ENCODE data around the gene BEX1.
A peak's percentile ranks its signal among the peaks of the same experiment; 100 is the strongest.
"Not testable (repeated sequence)": the region's sequence is repeated elsewhere in the genome, so short reads cannot be mapped to it uniquely, and the experiment has no call there.

The BEX1 gene

DNA sequence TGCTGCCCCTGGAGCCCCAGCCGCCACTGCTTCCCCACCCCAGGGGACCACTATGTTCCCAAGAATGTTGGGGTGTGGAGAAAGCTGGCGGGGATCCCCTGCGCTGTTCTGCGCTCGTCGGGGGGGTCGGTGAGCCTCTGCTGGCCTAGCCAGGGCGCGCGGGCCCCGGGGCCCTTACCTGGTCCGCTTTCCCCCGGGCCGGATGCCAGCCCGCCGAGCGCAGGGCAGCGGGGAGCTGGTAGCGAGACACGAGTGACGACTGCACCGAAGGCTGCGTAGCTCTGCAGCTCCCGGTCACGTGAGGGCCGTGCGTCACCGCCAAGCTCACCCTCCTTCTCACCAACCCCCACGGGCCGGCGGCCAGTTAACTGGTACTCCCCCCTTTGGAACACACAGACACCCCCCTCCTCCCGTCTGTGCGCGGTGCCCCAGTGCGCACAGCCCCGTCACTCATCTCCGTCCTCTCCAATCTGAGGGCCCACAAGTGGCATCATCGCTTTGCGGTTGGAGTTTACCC, at the start of gene BEX1:
Gene BEX1, minus strand, starts transcription at position 254 of the 517 bp plus-strand sequence. CDS start 897 bp downstream, outside the sequence.
- peak; percentile 94 for DNase-seq

DNA sequence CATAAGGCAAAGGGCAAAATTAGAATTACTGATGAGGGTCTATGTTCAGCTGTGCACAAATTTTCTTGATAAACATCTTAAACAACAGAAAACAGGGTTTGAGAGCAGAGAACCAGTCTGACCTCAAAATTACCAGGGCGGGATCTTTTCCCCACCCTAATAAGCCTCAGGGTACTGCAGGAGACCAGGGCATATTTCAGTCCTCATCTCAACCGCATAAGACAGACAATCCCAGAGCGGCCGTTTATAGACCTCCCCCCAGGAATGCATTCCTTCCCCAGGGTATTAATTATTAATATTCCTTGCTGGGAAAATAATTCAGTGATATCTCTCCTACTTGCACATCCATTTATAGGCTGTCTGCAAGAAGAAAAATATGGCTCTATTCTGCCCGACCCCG, 45.5 kb upstream of the BEX1 start:
- not testable (repeated sequence) for DNase-seq

DNA sequence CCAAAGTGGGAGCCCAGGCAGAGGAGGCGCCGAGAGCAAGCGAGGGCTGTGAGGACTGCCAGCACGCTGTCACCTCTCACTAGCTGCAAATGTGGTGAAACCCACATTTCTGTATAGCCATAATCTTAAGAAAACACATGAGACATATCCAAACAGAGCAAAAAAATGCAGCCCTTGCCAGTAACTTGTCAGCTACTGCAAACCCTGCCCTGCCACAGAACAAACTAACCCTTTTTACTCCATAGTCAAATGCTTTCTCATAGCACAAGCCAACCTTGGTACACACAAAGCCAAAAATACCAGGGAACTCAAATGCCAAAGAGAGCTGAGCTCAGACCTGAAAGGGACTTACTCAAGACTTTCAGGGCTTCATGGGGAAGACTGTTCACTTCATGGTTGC, 43.9 kb upstream of the BEX1 start:
- DNase-seq, result no peak

DNA sequence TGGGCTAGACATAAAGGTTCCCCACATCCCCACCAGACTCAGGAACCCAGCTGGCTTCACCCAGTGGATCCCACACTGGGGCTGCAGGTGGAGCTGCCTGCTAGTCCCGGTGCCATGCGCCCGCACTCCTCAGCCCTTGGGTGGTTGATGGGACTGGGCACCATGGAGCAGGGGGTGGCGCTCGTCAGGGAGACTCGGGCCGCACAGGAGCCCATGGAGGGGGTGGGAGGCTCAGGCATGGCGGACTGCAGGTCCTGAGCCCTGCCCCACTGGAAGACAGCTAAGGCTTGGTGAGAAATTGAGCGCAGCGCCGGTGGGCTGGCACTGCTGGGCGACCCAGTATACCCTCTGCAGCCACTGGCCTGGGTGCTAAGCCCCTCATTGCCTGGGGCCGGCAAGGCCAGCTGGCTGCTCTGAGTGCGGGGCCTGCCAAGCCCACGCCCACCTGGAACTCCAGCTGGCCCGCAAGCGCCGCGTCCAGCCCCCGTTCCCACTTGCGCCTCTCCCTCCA, 43.3 kb upstream of the BEX1 start:
- DNase-seq, result not testable (repeated sequence)

DNA sequence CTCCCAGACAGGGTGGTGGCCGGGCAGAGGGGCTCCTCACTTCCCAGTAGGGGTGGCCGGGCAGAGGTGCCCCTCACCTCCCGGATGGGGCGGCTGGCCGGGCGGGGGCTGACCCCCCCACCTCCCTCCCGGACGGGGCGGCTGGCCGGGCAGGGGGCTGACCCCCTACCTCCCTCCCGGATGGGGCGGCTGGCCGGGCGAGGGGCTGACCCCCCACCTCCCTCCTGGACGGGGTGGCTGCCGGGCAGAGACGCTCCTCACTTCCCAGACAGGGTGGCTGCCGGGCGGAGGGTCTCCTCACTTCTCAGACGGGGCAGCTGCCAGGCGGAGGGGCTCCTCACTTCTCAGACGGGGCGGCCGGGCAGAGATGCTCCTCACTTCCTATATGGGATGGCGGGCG, 40.4 kb upstream of the BEX1 start:
- not testable (repeated sequence) for DNase-seq

DNA sequence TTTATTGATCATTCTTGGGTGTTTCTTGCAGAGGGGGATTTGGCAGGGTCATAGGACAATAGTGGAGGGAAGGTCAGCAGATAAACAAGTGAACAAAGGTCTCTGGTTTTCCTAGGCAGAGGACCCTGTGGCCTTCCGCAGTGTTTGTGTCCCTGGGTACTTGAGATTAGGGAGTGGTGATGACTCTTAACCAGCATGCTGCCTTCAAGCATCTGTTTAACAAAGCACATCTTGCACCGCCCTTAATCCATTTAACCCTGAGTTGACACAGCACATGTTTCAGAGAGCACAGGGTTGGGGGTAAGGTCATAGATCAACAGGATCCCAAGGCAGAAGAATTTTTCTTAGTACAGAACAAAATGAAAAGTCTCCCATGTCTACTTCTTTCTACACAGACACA, 39.9 kb upstream of the BEX1 start:
- DNase-seq, result not testable (repeated sequence)

DNA sequence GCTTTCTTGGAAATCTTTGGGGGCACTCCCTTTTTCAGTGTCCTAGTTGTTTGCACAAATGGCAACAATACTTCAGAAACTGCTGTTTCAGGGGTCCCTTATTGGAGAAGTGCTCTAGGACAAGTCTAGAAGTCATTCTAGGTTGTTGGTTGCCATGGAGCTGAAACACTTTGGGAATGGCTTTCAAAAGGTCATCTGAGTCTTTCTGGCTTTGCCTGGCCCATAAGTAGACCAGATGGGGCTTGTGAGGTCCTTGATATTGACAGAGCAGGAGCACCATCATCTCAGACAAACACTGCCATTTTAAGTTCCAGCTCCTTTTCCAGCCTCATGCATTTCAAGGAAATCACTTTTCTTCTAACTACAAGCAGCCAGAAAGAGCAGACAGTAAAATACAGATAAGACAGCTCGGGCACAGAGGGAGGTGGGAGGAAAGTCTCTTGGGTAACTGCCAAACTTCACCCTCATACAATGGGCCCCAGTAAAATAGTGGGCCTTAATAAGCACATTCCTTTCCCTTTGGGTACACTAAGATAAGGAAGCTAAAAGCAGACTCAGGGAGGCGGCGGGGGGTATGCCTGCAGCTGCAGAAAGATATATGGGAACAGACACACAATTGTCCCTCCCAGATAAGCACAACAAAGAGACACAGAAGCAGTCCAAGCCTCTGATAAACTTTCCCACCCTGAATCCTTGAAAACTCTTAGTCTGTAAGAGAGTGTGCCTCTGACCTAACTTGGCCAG, 37.5 kb upstream of the BEX1 start:
- no peak for DNase-seq

DNA sequence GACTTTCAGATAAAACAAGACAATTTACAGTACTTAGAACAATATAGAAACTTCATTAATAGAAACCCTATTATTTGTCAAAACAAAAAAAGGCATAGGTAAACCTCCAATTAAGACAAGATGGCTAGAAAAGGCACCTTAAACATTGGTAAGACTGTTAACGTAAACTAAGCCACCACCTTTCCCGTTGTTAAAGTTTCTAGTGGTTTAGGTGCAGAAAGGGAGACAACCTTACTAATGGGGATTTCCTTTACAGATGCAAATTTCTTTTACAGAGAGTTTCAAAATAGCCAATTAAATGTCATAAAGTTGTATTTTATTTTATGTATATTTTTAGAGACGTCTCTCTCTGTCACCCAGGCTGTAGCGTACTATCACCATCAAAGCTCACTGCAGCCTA, 36.5 kb upstream of the BEX1 start:
- DNase-seq, result no peak

DNA sequence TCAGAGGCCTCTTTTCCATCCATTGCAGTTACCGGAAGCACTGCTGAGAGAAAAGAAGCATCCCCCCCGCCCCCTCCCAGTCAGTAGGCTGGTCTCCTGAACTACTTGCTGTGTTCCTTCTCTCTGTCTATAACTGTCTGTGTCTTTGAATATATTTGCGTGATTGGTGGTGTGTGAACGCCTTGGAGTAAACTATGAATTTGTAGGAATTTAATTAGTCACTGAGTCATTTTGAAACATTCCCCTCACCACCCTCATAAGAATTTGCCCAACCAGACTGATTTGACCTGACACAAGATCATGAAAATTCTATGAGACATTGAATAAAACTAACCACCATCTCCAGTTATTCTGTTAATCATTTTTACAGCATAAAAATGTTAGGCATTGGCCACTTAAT, 35.7 kb upstream of the BEX1 start:
- DNase-seq, result no peak

DNA sequence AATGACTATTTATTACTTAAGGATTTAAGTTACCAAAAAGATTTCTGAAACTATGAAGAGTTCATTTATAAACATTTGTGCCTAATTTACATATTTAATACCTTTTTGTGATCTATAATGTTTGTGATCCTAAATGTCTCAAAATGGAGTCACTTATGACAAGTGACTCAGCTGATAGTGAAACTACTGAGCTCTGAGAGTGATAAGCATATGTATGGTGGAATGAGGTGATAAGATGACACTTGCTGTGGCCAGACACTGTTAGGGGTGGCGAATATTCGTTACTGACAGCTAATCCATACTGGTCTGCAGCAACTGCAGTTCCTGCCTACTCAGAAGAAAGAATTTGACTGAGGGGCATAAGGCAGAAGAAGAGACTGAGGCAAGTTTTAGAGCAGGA, 34.5 kb upstream of the BEX1 start:
- DNase-seq, result no peak

DNA sequence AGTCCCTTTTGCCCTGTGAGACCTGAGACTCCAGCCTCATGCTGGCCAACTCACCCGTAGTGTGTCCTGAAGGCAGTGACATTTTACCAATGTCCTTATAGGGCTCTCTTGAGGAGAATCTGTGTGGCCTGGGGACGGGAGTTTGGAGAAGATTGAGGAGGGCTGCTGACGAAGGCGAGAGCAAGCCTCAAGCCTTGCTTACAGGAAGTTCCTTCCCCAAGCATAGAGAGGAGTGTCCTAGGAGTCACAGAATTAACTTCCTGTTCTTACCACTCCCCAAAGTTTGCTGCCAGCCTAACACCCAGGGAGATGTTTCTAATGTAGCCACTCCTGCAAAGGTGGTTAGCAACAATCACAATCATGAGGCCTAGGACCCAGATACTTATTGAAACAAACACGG, 29.0 kb upstream of the BEX1 start, which contains the start of gene NXF3:
Gene NXF3, minus strand, starts transcription at position 202 of the 400 bp plus-strand sequence. Its CDS starts 120 bp downstream, at position 82.
- no peak for DNase-seq

DNA sequence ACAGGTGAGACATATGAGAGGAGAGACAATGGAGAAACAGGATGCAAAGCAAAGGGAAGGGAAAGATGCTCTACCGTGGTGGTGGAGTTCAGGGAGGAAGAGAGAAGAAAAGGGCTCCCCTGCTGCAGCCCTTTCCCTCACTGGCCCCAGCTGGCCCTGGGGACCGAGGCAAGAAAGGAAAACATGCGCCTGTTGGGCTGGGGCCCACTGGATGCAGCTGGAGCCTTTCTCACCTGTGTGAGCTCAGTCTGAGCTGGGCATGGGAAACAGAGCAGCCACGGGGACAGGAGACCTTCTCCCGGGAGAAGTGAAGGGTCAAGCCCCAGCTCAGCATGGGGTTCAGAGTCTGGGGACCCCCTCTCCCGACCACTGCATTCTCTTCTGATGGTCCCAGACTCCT, 17.1 kb upstream of the BEX1 start:
- DNase-seq, result no peak

DNA sequence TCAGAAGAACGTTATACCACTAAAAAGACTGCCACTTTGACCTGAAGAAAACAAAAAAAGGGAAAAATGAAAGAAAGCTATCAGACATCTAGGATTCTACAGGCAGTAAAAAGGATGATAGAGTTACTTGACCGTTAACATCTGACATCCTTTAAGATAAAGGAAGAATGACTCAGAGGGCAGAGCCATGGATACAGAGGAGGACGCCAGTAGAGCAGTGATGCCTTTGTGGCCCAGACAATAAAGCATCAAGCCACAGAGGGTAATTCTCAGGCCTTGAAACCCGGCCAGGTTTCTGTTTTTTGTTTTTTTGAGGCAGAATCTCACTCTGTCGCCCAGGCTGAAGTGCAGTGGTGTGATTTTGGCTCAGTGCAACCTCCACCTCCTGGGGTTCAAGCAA, 9.5 kb upstream of the BEX1 start:
- DNase-seq, result no peak

DNA sequence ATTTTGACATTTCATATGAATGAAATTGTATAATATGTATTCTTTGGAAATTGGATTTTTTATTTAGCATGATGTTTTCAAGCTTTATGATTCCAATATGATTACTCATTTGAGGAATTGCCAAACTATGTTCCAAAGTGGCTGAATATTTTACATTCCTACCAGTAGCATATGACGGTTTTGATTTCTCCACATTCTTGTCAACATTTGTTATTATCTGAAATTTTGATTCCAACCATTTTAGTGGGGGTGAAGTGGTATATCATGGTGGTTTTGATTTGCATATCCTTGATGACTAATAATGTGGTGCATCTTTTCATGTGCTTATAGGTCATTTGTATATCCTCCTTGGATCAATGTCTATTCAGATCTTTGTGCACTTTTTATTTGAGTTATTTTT, 2.6 kb upstream of the BEX1 start:
- no peak for DNase-seq

DNA sequence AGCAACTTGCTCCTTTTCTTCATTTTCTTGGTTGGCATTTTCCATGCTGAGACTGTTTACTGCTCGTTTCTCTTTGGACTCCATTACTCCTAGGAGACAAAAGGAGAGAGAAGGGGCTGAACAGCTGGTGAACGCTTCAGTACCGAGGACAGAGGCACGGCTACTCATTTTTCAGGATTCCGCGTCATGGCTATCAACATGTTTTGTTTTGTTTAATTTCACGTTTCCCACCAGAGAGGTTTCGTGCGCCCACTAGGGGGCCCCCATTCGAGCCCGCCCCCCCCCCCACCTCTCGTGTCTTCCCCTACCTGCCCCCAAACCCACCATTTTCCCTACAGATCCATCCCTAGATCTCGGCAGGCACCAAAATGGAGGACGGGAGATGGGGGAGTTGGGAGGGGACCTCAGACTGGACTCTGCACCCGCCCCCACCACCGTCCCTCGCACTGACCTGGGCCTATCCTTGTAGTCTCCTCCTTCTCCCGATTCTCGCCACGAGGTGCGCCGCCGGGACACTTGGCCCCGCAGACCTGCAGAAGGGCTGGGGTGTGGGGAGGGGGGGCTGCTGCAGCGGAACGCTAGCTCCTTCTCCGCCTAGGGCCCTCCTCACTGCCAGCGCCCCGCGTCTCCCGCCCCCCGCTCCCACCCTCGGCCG, 653 bp downstream of the BEX1 start:
- peak; percentile 59 for DNase-seq

DNA sequence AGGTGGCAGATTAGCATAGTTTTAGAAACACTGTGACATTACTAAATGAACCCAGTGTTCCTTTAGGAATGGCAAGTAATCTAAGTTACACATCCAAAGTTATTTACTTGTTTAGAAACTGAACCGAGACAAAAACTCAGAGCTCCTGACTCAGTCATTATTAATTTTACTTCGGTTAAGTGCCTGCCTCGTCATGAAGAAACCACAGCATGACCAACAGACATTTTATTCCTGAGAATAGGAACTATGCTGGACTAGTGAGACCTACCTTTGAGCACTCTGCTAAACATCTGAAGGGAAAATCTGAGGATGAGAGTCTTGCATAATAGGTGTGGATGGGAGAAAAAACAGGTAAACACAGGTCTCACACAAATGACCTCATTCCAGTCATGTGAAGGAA, 2.5 kb downstream of the BEX1 start:
- DNase-seq, result no peak

DNA sequence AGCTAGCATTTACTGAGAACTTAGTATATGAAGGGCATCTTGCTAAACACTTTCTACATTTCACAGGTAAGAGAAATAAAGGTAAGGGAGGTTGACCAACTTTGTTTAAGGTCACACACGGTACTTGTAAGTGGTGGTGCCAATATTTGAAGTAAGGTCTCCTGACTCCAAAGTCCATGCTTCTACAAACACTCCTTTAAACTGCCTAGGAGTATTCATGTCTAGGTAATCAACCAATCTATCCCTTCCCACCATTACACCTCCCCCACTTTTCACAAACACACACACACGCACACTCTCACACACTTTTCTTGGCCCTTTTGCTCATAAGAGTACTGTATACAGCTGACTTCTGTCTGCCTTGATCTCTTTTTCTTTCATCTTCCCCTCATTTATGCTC, 7.1 kb downstream of the BEX1 start:
- no peak for DNase-seq

DNA sequence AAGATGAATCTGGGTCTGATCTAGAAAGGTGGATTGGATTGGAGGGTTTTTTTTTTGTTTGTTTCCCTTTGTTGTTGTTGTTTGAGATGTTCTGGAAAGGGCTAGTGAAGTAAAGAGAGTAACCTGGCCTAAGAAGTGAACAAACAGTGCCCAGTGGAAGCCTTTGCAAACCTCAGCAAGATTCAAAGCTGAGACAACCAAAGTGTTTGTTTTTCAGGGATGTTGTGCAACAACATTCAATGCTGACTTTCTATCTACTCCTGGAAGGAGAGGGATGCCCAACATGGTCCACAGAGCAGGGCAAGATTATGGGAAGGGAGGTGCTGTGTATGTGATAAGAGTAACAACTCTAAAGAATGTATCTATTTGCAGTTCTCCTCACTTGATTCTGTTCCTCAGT, 11.3 kb downstream of the BEX1 start:
- no peak for DNase-seq

DNA sequence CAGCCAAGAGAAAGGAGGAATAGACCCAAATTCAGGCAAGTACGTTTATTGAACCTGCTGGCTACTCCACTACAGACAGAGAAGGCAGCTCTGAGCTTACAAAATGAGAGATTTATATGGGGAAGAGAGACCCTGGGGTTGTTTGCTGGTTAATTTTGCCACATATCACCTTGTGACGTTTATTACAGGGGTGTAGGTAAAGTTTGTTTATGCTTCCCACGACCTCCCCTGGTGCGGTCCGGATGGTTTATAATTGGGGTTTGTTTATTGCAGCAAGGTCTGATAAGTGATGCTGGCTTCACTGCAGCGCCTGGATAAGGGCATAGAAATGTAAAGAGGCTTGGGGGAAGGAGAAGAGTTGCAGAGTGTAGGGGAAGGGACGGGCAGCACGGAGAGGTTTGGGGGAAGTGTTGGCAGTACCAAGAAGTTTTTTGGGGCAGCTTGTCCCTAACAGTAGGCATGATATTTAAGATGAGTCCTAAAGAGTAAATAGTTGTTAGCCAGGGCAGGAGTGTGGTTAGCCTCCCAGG, 12.6 kb downstream of the BEX1 start:
- DNase-seq, result no peak

DNA sequence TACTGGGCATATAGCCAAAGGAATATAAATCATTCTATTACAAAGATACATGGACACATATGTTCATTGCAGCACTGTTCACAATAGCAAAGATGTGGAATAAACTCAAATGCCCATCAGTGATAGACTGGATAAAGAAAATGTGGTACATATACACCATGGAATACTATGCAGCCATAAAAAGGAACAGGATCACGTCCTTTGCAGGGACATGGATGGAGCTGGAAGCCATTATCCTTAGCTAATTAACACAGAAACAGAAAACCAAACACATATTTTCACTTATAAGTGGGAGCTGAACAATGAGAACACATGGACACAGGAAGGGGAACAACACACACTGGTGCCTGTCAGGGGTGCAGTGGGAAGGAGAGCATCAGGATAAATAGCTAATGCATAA, 30.6 kb downstream of the BEX1 start:
- DNase-seq, result not testable (repeated sequence)

DNA sequence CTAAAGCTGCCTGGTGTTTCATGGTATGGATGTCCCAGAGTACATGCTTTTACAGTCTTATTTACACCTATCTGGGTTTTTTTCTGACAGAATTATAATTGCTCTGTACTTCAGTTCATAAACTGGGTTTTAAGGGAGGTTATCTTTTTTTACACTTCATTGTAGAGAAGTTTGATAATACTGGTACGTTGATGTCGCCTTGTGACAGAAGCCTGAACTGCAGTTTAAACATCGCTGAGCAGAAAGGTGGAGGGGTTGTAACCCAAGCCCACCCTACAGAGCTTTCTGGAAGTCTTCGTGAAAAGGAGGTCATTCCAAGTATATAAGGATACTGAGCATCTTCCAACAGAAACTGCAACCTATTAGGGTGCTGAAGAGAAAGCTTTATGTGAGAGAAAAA, 46.4 kb downstream of the BEX1 start:
- no peak for DNase-seq

DNA sequence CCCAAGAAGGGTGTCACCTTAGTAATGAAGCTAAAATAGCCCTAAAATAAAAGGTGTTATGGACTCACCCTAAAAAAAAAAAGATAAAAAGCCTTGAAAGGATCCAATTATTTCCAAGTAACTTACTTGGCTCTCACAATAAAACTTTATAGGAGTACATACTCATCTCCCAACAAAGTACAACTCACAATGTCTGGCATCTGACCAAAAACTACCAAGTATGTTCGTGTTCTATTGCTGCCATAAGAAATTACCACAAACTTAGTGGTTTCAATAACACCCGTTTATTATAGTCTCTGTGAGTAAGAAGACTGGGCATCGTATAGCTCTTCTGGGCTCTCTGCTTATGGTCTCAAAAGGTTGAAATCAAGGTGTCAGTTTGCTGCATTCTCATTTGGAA, 51.0 kb downstream of the BEX1 start:
- no peak for DNase-seq

Data from NCI-H1092 treated with DMSO at 0.1 percent for 48 hours (cell line).